Measurements from ENCODE around the gene MCF2L2.

The MCF2L2 gene

DNA sequence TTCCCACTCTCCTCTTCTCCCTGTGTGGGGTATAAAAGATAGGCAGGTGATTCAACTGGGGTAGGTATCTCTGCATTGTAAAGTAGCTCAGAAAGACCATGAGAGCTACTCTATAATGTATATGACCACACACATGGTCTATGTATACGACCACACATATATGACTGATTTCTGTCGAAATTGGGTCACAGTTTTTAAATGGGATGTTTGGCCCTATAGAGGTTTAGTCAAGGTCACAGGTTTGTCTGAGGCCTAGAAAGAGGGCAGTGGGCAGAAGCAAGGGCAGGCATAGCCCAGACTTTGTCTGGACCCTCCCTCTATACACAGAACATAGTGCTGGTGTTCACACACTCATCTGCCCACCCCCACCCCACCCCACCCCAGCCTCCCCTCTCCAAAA, 270.3 kb downstream of the MCF2L2 start:
- no peak for DNase-seq

DNA sequence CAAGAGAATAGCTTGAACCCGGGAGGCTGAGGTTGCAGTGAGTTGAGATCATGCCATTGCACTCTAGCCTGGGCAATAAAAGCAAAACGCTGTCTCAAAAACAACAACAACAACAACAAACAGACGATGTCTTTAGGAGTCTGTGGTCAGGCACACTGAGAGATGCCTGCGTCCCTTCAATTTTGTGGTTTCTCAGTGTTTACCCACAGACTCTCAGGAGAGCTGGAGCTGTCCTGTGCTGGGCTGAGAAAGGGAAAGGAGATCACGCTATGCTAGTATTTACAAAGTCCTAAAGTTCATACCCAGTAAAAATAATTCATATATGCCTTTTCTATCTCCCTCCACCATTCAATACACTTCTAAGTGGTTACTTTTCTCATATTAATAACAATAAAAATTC, 272.2 kb downstream of the MCF2L2 start:
- DNase-seq: no peak

DNA sequence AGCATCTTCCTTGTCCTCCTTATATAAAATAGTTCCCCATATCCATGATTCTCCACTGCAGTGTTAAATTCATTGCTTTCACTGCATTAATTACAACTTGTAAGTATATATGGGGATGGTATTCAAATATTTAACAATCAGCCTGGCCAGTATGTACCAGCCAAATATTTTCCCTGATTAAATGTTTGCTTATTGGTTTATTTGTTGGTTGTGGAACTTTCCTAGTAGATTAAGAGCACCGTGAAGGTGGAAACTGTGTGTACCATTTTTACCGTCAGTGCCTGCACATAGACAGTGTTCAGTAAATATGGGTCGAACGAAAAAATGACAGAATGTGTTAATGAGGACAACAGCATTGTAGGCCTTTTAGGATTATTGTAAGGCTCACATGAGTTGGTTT, 272.9 kb downstream of the MCF2L2 start:
- no peak for DNase-seq

DNA sequence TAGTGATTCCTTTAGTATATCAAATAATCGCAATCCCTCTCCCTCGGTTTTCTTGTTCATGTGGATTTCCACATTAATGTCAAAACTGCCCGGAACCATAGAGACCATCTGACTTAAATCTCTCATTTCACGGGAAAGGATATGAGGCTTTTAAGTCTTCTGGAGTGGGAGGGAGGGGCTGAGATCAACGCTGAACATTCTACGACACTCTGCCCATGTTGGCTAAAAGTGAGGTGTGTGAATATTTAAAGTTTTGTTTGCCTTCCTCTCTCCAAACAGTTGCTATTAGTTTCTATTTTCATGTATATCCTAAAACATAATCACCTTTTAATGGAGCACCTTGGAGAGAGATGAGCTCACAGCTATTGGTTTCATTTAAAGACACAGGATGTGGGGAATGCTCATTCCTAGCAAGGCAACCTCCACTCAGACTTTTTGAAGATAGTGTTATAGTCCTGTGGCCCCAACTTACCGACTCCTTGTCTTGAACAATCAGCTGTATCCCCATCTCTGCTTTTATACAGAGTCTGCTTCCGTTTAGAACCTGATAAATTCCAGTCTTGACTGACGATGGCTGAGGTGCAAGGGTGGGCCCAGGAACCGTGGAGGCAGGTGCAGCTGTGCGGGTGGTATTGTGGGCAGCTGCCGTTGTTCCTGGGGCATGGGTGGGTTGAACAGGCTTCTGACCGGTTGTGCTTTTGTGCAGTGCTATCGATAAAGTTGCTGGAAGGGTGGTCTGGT, 275.0 kb downstream of the MCF2L2 start:
- DNase-seq: no peak

DNA sequence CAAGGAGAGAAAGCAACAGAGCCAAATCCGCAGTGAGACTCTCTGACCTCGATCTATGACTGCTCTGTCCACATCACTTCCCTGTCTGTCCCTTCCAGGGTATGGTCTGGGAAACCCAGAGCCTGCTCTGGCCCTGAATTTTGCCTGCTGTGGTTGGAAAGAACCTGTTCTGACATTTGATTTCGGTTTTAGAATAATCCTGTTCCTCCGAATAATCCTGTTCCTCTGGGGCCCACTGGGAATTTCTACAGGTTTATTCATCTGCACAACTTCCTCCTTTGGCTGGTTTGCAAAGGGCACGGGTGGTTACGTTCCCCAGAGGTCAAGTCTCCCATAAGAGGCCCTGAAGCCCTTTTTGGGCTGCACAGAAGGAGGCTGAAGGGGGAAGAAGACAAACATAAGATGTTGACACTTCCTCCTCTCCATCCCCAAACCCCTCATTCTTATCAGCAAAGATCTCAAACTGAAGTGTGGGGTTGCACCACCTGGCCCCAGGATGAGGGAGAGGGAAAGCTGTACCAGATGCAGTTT, 276.5 kb downstream of the MCF2L2 start:
- DNase-seq: no peak

DNA sequence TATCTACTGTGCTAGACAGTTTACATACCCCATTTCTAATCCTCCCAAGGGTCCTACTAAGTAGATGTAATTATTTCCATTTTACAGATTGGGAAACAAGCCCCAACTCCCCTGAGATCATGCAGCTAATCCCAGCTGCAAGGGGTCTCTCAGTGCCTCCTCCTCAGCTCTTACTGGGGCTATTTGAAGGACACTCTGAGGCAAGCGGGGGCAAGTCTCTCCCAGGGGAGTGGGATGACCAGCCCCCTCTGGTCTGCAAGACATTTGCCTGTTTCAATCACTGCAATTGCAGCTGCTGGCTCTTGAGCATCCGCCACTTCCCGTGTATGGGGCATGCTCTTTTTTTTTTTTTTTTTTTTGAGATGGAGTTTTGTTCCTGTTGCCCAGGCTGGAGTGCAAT, 277.3 kb downstream of the MCF2L2 start:
- DNase-seq: no peak

DNA sequence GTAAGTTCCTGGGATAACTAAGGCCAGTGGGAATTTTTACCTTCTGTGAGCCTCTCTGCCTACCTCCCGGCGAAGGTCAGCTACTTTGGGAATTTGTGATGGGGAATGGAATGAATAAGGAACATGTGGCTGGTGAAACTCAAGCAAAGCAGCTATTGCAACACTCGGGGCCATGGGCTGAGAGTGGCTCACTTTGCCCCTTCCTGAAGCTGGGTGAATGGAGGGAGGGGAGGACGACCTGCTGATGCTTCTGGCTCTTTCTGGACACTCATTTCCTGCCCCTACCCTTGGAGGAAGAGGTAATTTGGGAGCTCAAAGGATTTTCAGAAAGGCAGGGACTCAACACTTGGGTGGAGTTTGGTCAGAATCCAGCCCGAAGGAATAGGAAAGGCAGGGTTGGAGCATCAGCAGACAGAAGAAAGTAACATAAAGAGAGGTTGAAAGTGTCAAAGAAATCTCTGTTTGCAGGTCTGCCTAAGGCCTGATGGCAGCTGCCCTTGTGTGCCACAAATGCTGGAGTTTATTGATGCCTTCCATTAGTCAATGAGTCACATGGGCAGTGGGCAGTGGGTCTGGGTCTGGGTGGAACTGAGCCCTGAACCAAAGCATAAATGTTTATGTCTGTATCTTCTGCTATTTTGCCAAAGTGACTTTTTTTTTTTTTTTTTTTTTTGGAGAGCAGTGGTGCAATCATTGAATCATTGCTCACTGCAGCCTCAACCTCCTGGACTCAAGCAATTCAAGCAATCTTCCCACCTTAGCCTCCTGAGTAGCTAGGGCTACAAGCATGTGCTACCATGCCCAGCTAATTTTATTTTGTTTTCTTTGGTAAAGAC, 278.3 kb downstream of the MCF2L2 start:
- no peak for DNase-seq

DNA sequence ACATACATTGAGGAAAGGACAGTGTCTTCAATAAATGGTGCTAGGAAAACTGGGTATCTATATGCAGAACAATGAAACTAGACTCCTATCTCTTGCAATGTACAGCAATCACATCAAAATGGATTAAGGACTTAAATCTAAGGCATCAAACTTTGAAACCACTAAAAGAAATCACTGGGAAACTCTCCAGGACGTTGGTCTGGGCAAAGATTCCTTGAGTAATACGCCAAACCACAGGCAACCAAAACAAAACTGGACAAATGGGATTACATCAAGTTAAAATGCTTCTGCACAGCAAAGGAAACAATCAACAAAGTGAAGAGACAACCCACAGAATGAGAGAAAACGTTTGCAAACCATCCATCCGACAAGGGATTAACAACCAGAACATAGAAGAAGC, 280.4 kb downstream of the MCF2L2 start:
- no peak for DNase-seq

DNA sequence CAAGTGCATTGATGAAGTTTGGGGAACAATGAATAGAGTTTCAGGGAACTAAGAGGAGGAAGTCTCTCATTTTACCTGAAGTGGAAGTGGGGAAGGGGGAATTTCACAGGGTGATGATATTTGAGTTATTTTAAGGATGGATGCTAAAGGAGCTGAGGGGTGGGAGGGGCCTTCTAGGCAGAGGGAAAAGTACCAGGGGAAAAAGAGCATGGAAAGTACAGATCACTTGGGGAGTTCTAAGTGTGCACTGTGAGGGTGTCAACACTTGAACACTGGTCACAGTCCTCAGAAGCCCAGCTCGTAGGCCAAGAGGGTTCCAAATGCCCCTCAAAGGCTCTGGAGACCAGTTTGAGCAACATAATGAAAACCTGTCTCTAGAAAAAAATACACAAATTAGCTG, 284.1 kb downstream of the MCF2L2 start:
- DNase-seq: no peak

DNA sequence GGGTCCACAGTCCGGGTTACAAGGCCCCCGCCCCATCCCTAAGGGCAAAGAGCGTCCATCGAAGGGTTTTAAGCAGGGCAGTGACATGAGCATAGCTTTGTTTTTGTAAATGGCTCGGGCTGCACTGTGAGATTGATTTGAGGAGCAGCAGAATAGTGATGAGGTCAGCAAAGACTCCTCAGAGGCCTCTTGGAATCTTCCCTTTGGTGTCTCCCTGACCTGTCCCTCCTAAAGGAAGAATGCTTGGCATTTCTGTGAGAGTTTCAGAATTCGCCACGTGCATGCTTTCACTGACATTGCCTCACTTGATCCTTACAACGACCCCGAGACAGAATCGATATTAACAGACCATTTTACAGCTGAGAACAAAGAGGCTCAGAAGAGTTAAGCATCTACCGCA, 286.2 kb downstream of the MCF2L2 start:
- DNase-seq: no peak

DNA sequence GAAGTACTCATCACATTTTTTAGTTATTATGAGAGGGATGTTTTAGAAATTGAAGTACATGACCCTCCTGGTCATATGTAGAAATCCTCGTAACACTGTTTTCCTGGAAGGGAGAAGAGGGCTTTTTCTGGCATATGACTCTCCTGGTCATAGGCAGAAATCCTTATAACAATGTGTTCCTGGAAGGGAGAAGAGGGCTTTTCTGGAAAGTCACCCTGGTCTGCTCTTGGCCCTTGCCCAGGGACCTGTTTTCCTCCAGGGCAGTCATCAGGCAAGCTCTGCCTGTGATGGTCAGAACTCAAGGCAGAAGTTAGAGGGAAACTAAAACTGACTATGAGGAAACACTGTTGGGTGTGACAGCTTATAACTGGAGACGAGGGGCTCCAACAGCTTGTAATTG, 293.6 kb downstream of the MCF2L2 start:
- no peak for DNase-seq

DNA sequence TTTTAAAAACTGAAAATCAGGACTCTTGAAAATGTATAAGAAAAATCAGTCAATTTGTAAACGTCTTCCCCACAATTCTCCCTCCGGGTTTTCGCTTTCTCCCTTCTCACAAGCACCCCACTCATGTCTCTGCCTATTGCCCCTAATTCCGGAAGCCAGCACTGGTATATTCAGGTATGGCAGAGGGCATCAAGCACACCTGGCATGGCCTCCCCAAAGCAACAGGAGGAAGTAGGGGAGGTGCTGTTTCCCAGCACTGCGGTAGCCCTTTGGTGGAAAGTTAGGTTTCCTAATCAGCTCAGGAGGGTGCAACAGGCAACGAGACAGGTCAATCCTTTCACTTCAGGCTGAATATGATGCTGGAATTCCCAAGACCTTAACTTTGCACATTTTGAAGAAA, 296.0 kb downstream of the MCF2L2 start:
- no peak for DNase-seq

DNA sequence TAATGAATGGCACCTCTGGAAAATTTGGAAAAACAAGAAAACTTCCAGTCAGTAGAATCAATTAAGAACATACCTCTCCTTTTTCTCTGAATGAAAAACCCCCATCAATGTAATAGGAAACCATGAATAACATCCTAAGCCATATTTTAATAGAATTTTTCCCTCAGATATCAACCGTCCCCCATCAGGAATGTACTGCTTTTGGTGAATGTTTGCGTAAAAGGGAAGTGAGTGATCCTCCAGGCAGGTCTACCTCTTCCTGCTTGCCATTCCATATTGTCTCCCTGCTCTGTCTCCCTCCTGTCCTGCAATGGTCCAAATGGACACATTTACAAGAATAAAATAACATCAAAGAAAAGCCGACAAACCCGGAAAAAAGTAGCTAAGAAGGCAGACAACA, 296.7 kb downstream of the MCF2L2 start:
- DNase-seq: no peak

DNA sequence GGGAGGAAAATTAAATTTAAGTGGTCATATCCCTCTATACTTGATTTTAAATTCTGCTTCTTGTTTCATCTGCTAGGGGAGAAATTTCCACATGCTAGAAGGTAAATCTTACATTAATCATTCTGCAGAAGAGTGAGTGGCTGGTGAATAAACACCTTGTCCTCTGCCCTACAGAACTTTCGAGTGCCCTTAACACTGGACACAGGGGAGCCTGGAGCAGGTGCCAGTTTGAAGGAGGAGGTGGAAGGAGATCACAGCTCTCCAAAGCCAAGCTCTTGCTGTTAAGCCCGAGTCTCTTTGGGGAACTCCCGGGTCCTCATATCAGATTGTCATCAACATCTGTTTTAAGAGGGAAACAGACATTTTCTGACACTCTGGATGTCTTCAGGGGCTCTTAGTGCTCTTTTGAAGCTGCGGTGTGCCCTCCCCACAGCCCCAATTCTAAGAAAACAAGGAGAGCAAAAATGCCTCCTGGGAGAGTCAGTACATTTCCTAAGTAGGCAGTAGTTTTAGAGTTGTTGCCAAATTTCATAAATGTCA, 297.2 kb downstream of the MCF2L2 start:
- no peak for DNase-seq

DNA sequence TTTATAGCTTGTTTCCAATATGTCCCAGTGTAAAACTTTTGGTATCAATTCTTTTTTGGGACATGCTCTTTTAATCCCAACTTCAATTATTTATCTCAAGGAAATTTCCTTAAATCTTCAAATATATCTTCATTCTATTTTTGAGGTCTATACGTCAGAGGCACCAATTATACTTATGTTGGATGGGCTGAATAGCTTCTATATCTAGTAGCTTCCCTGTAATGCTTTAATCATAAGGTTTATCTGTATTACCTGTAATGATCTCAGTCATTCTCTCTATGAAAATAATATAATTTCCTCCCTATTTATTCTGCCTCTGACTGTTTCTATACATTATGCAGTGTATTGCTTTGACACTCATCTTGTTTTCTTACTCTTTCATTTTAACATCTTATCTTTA, 299.2 kb downstream of the MCF2L2 start:
- DNase-seq: peak; percentile 40

DNA sequence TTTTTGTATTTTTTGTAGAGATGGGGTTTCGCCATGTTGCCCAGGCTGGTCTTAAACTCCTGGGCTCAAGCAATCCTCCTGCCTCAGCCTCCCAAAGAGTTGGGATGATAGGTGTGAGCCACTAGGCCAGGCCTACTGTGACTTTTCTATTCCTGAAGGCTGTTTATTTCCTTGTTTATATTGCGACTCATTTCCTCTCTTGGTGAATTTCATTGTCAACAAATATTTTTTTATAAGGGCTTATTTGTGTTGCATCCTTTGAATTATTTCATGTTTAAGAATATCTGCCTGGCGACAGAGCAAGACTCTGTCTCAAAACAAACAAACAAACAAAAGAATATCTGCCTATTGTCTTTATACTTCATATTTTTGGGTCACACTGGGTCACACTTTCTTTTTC, 299.7 kb downstream of the MCF2L2 start:
- DNase-seq: peak; percentile 69
